Measurements from ENCODE around the gene GCSH.
"Not testable (repeated sequence)": the region's sequence is repeated elsewhere in the genome, so short reads cannot be mapped to it uniquely, and the experiment has no call there.

Gene GCSH

DNA sequence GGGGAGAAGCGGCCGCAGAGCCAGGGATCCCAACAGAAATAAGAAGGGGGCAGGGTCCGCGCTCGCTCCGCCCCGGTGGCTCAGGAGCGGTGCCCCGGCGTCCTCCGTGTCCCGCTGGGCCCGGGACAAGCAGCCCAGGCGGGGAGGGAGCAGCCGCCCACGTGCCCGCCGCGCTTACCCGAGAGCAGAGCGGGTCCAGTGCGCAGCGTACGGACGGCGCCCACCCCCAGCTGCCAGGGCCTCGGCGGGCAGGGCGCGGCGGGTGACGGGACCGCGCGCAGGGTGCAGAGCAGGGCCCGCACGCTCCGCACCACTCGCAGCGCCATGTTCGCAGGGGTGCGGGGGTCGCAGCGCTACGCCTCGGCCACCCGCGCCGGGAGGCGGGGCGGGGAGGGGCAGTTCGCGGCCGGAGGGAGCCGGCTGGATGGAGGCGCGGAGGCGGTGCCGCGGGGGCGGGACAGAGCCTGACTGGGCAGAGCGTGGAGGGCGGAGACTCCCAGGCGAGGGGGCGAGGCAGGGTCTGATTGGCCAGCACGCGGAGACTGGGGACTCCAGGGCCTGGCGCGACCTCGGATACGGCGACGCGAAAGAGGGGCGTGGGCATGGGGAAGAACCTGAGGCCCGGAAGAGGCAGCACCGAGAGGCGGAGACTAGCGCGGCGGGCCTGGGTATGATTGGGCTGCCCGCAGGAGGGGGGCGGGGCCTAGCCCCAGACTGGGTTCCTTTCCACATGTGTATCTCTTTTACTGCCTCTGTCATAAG, at the start of gene GCSH:
Gene GCSH, minus strand, starts transcription at position 443 of the 762 bp plus-strand sequence. Its CDS starts 117 bp downstream, at position 326.
- peak; percentile 98 for DNase-seq

DNA sequence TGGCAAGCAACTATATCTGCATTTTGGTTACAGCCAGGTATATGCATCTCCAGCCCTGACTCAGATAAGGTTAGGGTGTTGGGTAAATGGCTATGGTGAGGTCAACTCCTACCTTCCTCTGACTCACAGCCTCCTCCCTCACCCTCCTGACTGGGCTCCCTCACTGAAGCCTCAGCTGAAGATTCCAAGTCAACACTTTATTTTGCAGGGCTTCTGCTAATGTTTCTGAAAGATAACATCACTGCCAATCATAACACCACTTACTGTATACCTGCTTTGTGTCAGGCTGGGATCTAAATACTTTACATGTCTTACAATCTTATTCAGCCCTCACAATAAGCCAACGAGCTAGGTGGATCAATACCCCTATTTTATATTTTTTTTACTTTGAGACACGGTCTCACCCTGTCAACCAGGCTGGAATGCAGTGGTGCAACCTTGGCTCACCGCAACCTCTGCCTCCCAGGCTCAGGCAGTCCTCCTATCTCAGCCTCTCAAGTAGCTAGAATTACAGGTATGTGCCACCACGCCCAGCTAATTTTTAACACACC, 47.8 kb upstream of the GCSH start:
- no peak for DNase-seq

DNA sequence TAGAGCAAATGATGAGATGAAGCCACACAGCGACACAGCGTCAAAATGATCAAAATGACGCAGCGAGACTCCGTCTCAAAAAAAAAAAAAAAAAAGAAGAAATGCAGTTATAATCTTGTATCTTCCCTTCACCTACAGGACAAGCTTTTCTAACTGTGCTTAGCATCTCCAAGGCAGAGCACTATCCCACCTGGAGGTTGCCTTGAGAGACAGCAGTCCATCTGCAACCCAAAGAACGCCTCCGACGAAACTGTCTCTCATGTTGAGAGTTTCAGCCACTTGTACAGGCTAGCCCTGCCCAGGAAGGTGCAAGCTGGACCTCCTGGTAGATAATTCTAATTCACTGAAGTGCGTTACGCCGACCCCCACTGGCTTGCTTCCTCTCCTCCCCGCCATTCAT, 46.7 kb upstream of the GCSH start:
- no peak for DNase-seq

DNA sequence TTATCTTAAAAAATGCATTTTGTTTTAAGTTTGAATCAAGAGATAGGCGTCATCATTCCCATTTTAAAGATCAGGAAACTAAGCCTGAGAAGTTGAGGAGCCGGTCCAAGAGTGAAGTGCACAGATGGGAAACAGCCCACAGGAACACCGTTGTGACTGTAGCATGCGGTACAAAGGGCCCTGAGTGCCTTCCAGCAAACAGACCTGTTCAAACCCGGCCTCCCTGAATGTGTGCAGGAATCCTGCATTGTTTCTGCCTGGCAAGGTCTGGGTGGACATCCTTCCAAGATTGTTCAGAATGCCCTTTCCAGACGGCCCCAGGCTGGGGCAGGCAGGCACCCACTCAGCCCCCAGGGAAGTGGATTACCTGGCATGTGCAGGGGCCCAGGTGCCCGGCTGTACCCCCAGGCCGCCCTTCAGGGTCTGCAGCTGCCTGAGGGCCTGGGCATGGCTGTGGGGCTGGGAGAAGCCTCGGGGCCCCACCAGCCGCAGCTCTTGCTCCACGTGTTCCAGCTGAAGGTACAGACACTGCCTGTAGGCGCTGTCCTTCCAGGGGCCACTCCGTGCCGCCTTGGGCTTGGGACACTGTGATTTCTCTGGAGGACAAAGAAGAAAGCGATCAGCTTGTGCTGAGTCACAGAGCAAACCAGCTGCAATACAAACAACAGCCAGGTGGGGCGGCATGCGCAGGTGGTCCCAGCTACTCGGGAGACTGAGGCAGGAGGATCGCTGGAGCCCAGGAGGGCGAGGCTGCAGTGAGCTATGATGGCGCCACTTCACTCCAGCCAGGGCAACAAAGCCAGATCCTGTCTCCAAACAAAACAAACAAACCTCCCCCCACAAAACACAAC, 45.0 kb upstream of the GCSH start:
- DNase-seq: no peak

DNA sequence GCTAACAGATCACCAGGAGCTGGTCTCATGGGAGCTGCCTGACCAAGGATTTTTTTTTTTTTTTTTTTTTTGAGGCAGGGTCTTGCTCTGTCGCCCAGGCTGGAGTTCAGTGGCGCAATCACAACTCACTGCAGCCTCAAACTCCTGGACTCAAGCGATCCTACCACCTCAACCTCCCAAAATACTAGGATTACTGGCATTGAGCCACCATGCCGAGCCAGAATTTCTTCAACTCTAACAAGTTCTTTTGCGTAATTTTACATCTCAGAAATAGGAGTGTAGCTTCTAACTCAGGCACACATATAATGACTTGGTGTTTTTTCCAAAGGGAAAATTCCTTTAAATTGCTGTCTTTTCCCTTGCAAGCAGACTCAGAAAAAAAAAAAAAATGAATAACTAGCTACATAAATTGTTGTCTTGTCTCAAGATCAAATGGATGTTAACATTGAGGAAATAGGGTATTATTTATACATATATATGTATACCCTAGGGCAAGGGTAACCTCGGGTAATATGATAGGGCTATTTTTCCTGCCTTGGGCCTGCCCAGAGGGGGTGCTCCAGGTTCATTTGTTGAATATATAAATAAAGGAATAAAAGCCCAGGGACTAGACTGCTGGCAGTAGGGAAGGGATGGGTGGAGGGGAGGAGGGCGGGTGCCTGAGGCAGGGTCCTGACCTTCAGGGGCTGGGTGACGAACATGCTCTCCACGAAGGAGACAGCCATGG, 42.8 kb upstream of the GCSH start:
- DNase-seq: no peak

DNA sequence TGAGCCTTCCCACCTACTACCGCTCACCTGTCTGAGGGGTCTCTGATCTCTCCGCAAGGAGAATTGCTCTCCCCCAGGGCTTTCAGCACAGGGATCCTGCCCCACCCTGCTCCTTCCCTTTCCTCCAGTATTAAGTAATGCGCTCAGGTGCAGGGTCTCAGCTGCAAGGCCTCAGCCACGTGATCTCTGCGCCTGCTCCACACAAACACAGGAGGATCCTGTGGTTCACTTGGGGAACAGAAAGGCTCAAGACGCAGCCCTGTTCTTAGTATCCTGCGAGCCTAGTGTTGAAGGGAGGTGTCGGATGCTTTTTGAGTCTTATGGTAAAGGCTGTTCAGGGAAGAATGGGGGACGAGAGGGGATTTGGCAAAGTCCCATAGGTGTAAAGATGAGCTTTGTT, 41.6 kb upstream of the GCSH start:
- DNase-seq: no peak

DNA sequence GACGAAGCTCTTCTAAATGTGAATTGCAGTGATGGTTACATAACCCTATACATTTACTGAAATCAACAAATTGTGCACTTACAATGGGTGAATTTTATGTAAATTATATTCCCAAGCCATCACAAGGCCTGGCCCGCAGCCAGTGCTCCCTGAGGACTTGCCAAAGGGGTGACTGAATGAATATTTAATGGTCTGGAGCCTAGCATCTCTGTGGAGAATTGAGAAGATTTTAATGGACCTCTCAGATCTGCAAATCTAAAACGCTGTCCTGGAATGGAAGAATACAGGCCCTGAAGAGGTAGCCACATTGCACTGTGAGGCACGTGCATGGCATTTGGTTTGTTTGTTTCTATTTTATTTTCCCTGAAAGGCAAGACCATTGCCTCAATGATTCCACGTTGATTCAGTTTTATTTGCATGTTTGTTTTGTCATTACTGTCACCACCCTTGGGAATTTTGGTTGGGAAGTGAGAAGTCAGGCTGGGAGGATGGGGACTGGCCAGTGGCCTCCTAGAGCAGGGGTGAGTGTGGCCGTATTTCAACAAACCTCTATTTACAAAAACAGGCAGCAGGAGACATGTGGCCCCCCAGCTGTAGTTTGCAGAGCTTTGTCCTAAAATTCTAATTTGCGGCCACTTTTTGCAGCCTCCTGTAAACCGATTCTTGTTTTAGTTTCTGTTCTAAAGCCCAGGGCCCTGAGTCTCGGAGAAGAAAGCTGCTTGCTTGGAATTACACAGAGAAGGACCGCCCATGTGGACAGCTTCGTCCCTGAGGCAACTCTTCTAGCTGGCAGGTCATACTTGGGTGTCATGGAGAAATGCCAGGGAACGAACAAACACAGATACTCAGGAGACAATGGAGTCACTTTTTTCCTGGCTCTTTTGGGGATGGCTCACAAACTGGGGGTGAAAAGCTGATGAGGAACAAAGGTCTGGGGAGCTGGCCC, 40.5 kb upstream of the GCSH start:
- DNase-seq: no peak

DNA sequence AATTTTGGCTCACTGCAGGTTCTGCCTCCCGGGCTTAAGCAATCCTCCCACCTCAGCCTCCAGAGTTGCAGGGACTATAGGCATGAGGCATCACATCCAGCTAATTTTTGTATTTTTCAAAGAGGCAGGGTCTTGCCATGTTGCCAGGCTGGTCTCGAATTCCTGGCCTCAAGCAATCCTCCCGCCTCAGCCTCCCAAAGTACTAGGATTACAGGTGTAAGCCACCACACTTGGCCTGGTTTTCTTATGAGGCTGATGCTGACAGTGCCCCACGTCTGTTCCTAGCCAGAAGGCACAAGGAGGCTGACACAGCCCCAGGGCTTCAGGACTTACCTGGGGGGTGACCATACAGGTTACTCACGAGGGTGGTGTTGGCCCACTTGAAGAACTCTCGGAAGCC, 33.9 kb upstream of the GCSH start:
- no peak for DNase-seq

DNA sequence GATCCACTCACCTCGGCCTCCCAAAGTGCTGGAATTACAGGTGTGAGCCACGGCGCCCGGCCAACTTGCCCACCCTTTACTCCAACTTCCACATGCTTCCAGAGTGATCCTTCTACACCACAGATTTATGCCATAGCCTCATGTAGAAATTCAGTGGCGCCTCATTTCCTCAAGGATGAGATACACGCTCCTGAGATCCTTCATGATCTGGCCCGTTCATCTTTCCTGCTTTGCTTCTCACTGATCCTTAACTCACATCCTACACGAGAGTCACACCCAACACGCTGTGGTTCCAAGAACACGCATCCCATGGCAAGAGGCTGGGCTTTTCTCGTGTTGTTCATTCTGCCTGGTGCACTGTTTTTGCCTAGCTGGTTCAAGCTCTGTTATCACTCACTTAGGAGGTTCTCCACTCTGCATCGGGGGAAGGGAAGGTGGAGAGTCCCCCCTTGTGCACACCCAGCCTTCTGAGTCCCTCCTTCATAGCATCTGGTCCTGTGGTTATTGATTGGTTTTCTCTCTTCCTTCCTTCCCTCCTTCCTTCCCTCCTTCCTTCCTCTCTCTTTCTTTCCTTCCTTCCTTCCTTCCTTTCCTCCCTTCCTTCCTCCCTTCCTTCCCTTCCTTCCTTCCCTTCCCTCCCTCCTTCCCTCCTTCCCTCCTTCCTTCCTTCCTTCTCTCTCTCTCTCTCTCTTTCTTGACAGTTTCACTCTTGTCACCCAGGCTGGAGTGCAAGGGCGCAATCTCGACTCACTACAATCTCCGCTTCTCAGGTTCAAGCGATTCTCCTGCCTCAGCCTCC, 32.7 kb upstream of the GCSH start:
- no peak for DNase-seq

DNA sequence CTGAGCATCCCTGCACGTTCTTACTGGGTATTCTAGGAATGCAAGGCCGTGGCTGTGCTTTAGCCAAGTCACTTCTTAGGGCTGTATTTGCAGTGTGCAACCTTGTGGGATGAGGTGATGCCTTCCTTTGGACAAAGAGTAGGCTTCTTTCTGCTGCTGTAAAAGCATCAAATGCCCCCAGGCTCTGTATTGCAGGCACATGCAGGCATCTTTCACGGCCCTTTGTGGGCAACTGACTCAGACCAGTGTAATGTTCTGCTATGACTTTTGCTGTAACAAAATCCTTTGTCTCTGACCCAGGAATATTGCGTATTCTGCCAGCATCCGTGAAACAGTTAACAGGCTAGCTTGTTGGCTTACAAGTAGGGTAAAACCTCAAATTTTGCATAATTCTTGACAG, 30.9 kb upstream of the GCSH start:
- no peak for DNase-seq

DNA sequence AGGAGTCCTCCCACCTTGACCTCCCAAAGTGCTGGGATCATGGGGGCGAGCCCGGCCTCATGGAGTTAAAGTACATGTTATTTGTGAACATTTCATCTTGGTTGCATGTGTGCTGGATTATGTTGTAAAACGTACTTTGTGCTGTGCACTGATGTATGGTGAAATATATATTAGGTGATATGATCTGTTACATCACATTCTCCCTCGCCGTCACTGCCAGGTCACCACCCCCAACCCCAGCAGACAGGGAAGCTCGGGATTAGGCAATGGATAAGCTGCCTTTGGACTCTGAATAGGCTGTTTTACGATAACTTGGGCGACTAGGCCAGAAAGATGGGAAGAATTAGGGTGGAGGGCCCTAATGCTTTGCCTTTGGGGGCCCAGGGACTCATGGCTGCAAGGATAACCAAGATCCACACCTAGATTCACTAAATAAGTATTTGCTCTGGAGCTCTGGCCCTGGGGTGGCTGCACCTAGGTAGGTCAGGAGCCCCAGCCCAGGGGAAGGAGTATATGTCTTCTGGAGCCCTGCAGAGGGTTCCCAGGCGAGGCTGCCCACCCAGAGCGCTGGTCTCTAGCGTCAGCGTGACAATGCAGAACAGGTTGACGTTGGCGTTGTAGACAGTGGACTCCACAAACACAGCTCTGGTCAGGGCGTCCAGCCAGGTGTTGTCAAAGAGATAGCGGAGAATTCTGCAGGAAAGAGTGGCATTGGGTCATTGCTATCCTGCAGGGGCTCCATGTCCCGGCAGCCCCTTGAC, 27.1 kb upstream of the GCSH start:
- DNase-seq: no peak

DNA sequence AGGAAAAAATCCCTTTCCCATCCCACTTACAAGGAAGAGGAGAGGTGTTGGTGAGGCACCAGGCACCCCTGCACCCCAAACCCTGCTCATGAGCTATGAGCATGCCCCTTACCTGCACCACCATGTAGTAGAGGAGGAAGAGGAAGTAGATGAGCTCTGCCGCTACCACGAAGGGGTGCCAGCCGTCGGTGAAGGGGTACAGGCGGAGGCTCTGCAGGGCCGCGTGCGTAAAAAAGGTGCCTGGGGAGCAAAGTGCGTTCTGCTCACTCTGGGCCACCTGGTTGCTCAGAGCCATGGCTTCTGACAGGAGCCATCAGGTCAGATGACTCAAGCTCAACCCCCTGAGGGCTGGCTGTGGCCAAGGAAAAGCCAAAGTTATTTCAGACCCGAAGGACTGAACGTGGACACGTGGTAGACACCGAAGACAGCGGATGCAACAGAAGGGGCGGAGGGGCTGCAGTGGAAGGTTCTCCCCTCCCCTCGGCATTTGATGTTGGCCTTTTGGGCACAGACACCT, 25.3 kb upstream of the GCSH start:
- no peak for DNase-seq

DNA sequence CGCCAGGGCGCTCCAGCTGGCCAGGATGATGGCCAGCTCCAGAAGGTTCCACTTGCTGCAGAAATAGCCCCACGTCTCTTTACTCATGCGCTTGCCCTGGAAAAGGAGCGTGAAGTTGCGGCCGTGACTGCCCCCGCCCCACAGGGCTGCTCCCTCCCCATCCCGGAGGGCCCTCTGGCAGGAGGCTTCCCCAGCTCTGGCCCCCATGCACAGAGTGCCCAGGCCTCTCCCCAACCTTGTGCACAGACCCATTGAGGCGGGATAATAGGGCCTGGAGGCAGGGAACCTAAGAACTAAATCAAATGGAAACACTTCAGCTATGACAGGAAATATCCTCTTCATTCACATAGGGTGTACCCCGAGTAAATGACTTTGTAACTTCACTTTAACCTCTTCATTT, 21.2 kb upstream of the GCSH start:
- no peak for DNase-seq

DNA sequence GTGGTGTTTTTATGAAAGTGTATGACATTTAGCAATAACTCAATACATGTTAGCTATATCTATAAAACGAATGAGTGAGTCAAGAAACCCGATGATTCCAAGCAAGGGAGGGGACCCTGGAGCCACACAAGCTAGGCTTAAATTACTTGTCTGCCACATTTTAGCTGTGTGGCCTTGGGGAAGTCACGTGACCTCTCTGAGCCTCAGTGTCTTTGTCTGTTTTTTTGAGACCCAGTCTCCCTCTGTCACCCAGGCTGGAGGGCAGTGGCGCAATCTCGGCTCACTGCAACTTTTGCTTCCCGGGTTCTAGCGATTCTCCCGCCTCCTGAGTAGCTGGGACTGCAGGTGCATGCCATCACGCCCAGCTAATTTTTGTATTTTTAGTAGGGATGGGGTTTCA, 20.1 kb upstream of the GCSH start:
- DNase-seq: no peak

DNA sequence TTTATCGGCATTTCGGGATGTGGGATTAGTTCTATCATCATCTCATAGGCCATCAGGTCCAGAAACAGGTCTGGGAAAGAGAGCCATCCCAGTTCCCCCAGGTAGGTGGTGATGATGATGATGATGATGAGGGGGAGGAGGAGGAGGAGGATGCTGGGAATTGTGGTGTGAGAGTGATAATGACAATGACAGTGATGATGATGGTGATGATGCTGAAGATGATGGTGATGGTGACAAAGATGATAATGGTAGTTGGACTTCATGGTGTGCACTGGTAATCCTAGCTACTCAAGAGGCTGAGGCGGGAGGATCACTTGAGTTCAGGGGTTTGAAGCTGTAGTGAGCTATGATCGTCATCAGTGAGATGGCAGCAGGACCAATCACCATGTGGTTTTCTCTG, 16.3 kb upstream of the GCSH start:
- no peak for DNase-seq

DNA sequence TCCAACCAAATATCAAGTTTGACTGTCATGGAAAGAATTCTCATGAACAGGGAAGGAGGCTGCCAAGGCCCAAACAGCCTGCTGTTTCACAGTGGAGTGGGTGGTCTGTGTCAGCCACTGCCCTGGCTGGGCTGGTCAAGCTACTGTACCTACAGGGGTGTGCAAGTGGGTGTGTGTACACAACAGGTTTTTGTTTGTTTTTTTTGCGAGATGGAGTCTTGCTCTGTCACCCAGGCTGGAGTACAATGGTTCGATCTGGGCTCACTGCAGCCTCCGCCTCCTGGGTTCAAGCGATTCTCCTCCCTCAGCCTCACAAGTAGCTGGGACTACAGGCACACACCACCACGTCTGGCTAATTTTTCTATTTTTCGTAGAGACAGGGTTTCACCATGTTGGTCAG, 13.1 kb upstream of the GCSH start:
- not testable (repeated sequence) for DNase-seq

DNA sequence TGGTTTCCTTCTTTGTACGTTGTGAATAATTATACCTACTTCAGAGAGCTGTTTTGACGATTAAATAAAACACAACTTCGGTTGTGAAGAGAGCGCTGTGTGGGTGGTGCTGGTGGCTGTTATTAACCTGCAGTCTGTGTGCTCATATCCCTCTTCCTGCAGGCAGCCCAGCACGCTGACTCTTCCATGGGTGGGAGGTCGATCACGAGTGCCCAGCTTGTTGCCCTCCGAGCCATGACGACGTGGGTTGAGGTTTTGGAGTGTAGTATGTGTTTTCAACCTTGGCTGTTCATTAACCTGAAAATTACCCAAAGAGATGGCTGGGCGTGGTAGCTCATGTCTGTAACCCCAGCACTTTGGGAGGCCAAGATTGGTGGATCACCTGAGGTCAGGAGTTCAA, 11.3 kb upstream of the GCSH start:
- no peak for DNase-seq

DNA sequence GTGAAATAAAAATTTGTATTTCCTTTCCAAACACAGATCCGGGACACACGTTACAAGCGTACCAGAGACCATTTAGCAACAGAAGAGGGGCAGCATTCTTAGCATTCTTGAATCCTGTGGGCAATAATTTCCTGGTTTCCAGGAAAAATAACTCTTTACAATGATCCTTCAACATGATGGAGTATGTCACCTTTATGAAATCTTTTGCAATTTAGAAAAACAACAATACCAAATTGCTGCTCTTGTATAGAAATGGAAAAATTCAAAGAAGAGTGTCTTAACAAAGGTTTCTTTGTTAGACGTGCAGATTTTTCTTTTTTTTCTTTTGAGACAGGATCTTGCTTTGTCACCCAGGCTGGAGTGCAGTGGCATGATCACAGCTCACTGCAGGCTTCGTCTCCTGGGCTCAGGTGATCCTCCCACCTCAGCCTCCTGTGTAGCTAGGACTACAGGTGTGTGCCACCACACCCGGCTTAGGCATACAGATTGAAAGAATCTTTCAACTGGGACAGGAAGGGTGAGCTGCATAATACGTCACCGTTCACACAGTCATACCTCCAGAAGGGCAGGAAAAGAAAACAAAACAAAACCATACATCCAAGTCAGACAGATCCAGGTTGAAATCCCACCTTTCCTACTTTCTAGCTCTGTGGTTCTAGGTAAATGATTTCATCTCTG, 10.8 kb upstream of the GCSH start:
- DNase-seq: no peak

DNA sequence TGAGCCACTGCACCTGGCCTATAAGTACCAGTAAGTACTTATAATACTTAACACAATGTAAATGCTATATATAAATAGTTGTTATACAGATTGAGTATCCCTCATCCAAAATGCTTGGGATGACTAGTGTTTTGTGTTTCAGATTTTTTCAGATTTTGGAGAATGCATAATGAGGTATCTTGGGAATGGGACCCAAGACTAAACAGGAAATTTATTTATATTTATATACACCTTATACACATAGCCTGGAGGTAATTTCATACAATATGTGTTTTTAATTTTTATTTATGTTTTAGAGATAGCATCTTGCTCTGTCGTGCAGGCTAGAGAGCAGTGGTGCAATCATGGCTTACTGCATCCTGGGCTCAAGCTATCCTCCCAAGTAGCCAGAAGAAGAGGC, 9.8 kb upstream of the GCSH start:
- DNase-seq: no peak

DNA sequence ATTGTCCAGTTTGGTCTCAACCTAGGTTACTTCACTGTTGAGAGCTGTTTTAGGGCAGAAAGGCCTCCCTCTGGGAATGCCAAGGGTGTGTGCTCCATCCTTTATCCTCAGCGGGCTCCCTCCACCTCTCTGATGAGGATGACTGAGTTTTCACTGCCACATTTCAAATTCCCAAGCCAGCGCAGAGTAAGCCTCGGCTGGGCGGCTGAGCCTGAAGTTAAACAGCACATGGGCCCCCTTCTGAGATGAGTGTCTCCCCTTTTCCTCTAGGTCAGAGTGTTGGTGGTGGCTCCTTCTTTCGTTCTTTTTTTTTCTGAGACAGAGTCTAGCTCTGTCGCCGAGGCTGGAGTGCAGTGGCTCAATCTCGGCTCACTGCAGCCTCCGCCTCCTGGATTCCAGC, 5.5 kb upstream of the GCSH start:
- DNase-seq: no peak
